Measurements from ENCODE around the gene TPP2.

- TF ChIP-seq, protein P1, sequence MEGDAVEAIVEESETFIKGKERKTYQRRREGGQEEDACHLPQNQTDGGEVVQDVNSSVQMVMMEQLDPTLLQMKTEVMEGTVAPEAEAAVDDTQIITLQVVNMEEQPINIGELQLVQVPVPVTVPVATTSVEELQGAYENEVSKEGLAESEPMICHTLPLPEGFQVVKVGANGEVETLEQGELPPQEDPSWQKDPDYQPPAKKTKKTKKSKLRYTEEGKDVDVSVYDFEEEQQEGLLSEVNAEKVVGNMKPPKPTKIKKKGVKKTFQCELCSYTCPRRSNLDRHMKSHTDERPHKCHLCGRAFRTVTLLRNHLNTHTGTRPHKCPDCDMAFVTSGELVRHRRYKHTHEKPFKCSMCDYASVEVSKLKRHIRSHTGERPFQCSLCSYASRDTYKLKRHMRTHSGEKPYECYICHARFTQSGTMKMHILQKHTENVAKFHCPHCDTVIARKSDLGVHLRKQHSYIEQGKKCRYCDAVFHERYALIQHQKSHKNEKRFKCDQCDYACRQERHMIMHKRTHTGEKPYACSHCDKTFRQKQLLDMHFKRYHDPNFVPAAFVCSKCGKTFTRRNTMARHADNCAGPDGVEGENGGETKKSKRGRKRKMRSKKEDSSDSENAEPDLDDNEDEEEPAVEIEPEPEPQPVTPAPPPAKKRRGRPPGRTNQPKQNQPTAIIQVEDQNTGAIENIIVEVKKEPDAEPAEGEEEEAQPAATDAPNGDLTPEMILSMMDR (conservative IDR thresholded peaks at IDR 0.05) = no peak
- no peak for TF ChIP-seq EZH2 (IDR thresholded peaks at IDR 0.05; ENCODE audit: low read depth)
Measured at GRCh38 chr13:102569488-102569887, 27.3 kb upstream of the TPP2 start.
